ENCODE data around the gene FRMD4B.
A peak's percentile ranks its signal among the peaks of the same experiment; 100 is the strongest.

The FRMD4B gene

GRCh38 chr3:69403454-69403853 lies 17.6 kb upstream of the FRMD4B start:
- DNase-seq = peak; percentile 68

GRCh38 chr3:69400683-69401082 lies 14.8 kb upstream of the FRMD4B start:
- no peak for DNase-seq

GRCh38 chr3:69392850-69393249 lies 7.0 kb upstream of the FRMD4B start:
- no peak for DNase-seq

GRCh38 chr3:69392415-69392814 lies 6.5 kb upstream of the FRMD4B start:
- no peak for DNase-seq

- no peak for DNase-seq
These were observed 5.7 kb upstream of the FRMD4B start for GRCh38 chr3:69391554-69391953.

GRCh38 chr3:69390771-69391170 lies 4.9 kb upstream of the FRMD4B start:
- no peak for DNase-seq

GRCh38 chr3:69389520-69390248 lies 3.8 kb upstream of the FRMD4B start:
- no peak for DNase-seq

GRCh38 chr3:69388241-69388640 lies 2.4 kb upstream of the FRMD4B start:
- no peak for DNase-seq

GRCh38 chr3:69386556-69387385 lies 883 bp upstream of the FRMD4B start:
- DNase-seq = no peak

GRCh38 chr3:69385123-69385722 lies 665 bp downstream of the FRMD4B start:
- no peak for DNase-seq

- DNase-seq = no peak
These were observed 1.6 kb downstream of the FRMD4B start for GRCh38 chr3:69384326-69384725.

- DNase-seq = peak; percentile 43
These were observed 6.2 kb downstream of the FRMD4B start for GRCh38 chr3:69379661-69380060.

GRCh38 chr3:69378112-69378802 lies 7.6 kb downstream of the FRMD4B start:
- peak; percentile 48 for DNase-seq

GRCh38 chr3:69377262-69377661 lies 8.6 kb downstream of the FRMD4B start:
- no peak for DNase-seq

GRCh38 chr3:69376731-69377130 lies 9.2 kb downstream of the FRMD4B start:
- DNase-seq = no peak

- no peak for DNase-seq
These were observed 14.1 kb downstream of the FRMD4B start for GRCh38 chr3:69371816-69372215.

GRCh38 chr3:69370901-69371301 lies 15.0 kb downstream of the FRMD4B start:
- DNase-seq = no peak

- DNase-seq = no peak
These were observed 15.6 kb downstream of the FRMD4B start for GRCh38 chr3:69370156-69370883.

GRCh38 chr3:69368129-69368741 lies 17.7 kb downstream of the FRMD4B start:
- no peak for DNase-seq

- DNase-seq = no peak
These were observed 18.3 kb downstream of the FRMD4B start for GRCh38 chr3:69367586-69367985.

- no peak for DNase-seq
These were observed 21.5 kb downstream of the FRMD4B start for GRCh38 chr3:69364354-69364753.

- DNase-seq = no peak
These were observed 25.2 kb downstream of the FRMD4B start for GRCh38 chr3:69360690-69361089.
